Stimulated activated CD4-positive, alpha-beta T cell treated with anti-CD3 and anti-CD28 coated beads, TNF-alpha, amount 100 ng/mL, for 1 hour (primary cell): Measurements from ENCODE around the gene PCDHA13.
"Not testable (repeated sequence)": the region's sequence is repeated elsewhere in the genome, so short reads cannot be mapped to it uniquely, and the experiment has no call there.

Source experiments
- DNase-seq, 3 donors: peaks; one replicate each; pipeline ENCODE4 v3.0.0-alpha.2; 2020; ENCODE audit warnings: low read depth in 3 of 3, low spot score in 1 of 3

The PCDHA13 gene

GRCh38 chr5:140870221-140871201, 11.4 kb upstream of the PCDHA13 start:
- DNase-seq: no peak

GRCh38 chr5:140875085-140876065, 6.5 kb upstream of the PCDHA13 start, which contains the start of gene PCDHA12:
Gene PCDHA12, plus strand, starts transcription at chr5:140875308. Its CDS starts 165 bp downstream, at chr5:140875473.
- DNase-seq: no peak

DNA sequence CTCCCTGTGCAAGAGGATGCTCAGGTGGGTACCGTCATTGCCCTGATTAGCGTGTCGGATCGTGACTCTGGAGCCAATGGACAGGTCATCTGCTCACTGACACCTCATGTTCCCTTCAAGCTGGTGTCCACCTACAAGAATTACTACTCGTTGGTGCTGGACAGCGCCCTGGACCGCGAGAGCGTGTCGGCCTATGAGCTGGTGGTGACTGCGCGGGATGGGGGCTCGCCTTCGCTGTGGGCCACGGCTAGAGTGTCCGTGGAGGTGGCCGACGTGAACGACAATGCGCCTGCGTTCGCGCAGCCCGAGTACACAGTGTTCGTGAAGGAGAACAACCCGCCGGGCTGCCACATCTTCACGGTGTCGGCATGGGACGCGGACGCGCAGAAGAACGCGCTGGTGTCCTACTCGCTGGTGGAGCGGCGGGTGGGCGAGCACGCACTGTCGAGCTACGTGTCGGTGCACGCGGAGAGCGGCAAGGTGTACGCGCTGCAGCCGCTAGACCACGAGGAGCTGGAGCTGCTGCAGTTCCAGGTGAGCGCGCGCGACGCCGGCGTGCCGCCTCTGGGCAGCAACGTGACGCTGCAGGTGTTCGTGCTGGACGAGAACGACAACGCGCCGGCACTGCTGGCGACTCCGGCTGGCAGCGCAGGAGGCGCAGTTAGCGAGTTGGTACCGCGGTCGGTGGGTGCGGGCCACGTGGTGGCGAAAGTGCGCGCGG, 5.2 kb upstream of the PCDHA13 start:
- not testable (repeated sequence) for DNase-seq

DNA sequence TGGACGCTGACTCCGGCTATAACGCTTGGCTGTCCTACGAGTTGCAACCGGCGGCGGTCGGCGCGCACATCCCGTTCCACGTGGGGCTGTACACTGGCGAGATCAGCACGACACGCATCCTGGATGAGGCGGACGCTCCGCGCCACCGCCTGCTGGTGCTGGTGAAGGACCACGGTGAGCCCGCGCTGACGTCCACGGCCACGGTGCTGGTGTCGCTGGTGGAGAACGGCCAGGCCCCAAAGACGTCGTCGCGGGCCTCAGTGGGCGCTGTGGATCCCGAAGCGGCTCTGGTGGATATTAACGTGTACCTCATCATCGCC, 4.7 kb upstream of the PCDHA13 start:
- no peak for DNase-seq

GRCh38 chr5:140882591-140882899, 621 bp downstream of the PCDHA13 start:
- DNase-seq: no peak

DNA sequence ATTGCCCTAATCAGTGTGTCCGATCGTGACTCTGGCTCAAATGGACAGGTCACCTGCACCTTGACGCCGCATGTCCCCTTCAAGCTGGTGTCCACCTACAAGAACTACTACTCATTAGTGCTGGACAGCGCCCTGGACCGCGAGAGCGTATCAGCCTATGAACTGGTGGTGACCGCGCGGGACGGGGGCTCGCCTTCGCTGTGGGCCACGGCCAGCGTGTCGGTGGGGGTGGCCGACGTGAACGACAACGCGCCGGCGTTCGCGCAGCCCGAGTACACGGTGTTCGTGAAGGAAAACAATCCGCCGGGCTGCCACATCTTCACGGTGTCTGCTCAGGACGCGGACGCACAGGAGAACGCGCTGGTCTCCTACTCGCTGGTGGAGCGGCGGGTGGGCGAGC, 1.4 kb downstream of the PCDHA13 start:
- DNase-seq: no peak

- DNase-seq: no peak
These were observed 2.2 kb downstream of the PCDHA13 start for GRCh38 chr5:140883927-140884697.

GRCh38 chr5:140916325-140916724, 34.4 kb downstream of the PCDHA13 start:
- DNase-seq: no peak

GRCh38 chr5:140923601-140924000, 41.7 kb downstream of the PCDHA13 start:
- no peak for DNase-seq

DNA sequence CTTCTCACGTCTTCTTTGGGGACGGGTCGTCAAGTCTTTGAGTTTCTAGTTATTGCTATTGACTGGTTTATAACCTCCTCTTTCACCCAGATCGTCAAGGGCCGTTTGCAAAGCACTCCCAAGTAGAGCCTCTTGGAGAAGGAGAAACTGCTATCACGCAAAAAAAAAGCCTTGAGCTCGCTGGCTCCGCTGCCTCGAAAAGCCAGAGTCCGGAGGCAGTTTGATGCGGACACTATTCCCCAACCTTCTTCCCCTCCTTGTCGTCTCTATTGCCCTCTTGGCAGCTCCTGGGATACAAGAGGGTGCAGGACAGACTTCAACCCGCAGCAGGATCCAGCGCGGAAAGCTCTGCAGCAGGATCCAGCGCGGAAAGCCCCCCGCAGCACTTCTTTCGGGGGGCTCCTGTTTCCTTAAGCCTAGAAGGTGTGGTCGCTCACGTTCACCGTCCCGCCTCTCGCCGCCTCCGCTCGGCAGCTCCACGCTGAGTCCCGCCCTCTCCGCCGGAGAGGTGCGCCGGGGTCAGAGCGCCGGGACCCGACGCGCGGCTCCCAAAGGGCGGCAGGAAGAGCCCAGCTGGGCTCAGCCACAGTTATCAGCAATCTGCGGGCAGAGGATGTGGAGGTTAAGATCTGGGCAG, 44.0 kb downstream of the PCDHA13 start, which contains the start of gene PCDHAC1:
Gene PCDHAC1, plus strand, starts transcription at position 494 of the 637 bp plus-strand sequence. CDS start 594 bp downstream, outside the sequence.
- no peak for DNase-seq

DNA sequence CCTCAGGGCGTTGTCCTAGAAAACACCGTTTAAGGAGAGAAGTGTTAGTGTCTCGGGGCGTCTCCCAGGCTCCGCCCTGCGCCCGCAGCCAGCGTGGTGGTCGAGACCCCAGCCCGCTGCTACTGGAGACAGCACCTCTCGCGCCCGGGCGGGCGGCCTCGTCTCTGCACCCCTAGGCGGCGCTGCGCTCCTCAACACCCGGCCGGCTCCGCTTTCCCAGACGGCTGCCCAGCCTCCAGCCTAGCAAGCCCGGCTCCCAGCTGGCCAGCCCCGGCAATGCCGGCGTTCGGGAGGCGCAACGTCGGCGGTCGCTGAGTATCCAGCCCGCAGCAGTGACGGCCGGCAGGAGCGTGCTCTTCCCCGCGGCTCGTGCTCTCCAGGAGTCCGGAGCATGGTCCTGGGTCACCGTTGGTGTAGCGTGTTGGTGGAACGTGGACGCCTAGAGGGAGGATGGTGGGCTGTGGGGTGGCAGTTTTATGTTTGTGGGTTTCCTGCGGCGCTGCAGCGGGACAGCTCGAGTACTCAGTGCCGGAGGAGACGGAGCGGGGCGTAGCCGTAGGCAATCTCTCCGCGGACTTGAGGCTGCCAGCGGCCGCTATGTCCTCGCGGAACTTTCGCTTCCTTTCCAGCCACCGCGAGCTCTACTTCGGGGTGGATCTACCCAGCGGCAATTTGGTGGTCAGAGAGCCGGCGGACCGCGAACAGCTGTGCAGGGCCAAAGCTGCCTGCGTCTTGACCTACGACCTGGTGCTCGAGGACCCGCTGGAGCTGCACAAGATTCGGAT, 44.7 kb downstream of the PCDHA13 start:
- DNase-seq: no peak

DNA sequence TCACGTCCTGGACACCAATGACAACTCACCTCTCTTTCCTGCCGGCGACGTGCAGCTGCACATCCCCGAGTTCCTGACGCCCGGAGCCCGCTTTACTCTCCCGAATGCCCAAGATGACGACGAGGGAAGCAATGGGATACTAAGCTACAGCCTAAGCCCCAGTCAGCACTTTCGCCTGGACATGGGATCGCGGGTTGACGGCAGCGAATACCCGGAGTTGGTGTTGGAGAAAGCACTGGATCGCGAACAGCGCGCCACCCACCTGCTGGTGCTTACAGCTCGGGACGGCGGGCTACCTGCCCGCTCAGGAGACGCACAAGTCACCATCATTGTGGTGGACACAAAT, 45.3 kb downstream of the PCDHA13 start:
- DNase-seq: no peak
